Right lung (tissue), 10 donors: ENCODE results near the gene FAM229A. TPM values are rescaled to one million over a fixed set of nuclear protein-coding genes. Genes with fewer than 3 reads are reported as not detected.
"Not testable (repeated sequence)": the region's sequence is repeated elsewhere in the genome, so short reads cannot be mapped to it uniquely, and the experiment has no call there.

ENCODE experiments used
- DNase-seq, 2 donors: peaks; one replicate each; pipeline ENCODE4 v3.0.0-alpha.2; 2013
- long read RNA-seq, 8 donors: transcript quantifications; one replicate each; lab custom pipeline, GENCODE V29; 2026
- polyA plus RNA-seq, 5 donors: library from polyadenylated mRNA; unstranded; fragments of 120-200 nt; gene quantifications; one replicate each; pipeline versions ENCODE4 v1.2.1 to v1.2.3, GENCODE V29; 2013; ENCODE audit warnings: inconsistent platforms in 1 of 5, low replicate concordance in 1 of 5; ENCODE audit not compliant: insufficient read length in 5 of 5, insufficient read depth in 1 of 5

FAM229A gene
- 10 to 100 TPM in 1 of 5 donors, 1 to 10 TPM in 4; 4.9 to 14.0 (median 7.2) TPM for polyA plus RNA-seq
- long read RNA-seq, donor 1, partial matches to known transcripts = 0 of 6 reads
- long read RNA-seq, donor 1, other reads (novel, unspliced or antisense) = 0 of 6 reads
- long read RNA-seq, donor 2, partial matches to known transcripts = 0 of 3 reads
- long read RNA-seq, donor 2, other reads (novel, unspliced or antisense) = 0 of 3 reads
- long read RNA-seq, donor 3, partial matches to known transcripts = 0 of 1 reads
- long read RNA-seq, donor 3, other reads (novel, unspliced or antisense) = 0 of 1 reads
- long read RNA-seq, donor 4, partial matches to known transcripts = 0 of 4 reads
- long read RNA-seq, donor 4, other reads (novel, unspliced or antisense) = 0 of 4 reads
- long read RNA-seq, donor 5, partial matches to known transcripts = 0 of 5 reads
- long read RNA-seq, donor 5, other reads (novel, unspliced or antisense) = 0 of 5 reads
- long read RNA-seq, donor 6, transcript FAM229A-204 (3 exons, 699 nt) = major isoform, 5 of 7 reads
- long read RNA-seq, donor 6, partial matches to known transcripts = 0 of 7 reads
- long read RNA-seq, donor 6, other reads (novel, unspliced or antisense) = 0 of 7 reads
- long read RNA-seq, donor 7, transcript FAM229A-202 (2 exons, 2,759 nt) = major isoform, 6 of 10 reads
- long read RNA-seq, donor 7, partial matches to known transcripts = 0 of 10 reads
- long read RNA-seq, donor 7, other reads (novel, unspliced or antisense) = 0 of 10 reads
- long read RNA-seq, donor 8, partial matches to known transcripts = 0 of 6 reads
- long read RNA-seq, donor 8, other reads (novel, unspliced or antisense) = 0 of 6 reads

GRCh38 chr1:32362474-32363313 lies at the start of gene FAM229A, which contains the start of gene TSSK3:
Gene FAM229A, minus strand, starts transcription at chr1:32362485. Its CDS starts 394 bp downstream, at chr1:32362091.
Gene TSSK3, plus strand, starts transcription at chr1:32362539. Its CDS starts 163 bp downstream, at chr1:32362702.
- DNase-seq = no peak

- no peak for DNase-seq
Measured at GRCh38 chr1:32411261-32411660, 49.0 kb upstream of the FAM229A start.

- DNase-seq = no peak
Measured at GRCh38 chr1:32406629-32407111, 44.4 kb upstream of the FAM229A start.

DNA sequence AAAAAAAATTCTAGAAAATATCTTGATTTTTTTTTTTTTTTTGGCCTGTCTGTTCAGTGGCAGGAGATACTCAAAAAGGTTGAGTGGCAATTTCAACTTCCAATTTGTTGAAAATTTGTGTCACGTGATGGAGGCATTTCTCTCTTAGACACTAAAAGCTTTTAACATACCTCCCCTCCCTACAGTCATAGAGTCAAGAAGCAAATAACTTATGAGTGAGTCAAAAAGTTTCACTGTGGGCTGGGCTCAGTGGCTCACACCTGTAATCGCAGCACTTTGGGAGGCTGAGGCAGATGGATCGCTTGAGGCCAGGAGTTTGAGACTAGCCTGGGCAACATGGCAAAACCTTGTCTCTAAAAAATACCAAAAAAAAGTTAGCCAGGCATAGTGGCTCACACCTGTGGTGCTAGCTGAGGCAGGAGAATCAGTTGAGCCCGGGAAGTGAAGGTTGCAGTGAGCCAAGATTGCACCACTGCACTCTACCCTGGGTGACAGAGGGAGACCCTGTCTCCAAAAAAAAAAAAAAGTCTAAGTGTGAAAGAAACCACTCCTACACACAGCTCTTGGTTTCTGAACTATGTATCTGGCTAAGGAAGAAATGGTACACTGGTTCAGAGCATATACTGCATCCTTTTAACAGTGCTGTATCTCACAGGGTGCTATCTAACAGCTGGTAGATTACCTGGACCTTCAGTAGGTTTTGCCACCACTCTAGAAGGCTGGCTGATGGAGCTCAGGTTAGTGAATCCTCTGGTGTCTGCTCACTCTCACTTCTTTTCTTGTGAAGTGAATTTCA lies 43.6 kb upstream of the FAM229A start:
- no peak for DNase-seq

- no peak for DNase-seq
Measured at GRCh38 chr1:32404946-32405345, 42.7 kb upstream of the FAM229A start.

DNA sequence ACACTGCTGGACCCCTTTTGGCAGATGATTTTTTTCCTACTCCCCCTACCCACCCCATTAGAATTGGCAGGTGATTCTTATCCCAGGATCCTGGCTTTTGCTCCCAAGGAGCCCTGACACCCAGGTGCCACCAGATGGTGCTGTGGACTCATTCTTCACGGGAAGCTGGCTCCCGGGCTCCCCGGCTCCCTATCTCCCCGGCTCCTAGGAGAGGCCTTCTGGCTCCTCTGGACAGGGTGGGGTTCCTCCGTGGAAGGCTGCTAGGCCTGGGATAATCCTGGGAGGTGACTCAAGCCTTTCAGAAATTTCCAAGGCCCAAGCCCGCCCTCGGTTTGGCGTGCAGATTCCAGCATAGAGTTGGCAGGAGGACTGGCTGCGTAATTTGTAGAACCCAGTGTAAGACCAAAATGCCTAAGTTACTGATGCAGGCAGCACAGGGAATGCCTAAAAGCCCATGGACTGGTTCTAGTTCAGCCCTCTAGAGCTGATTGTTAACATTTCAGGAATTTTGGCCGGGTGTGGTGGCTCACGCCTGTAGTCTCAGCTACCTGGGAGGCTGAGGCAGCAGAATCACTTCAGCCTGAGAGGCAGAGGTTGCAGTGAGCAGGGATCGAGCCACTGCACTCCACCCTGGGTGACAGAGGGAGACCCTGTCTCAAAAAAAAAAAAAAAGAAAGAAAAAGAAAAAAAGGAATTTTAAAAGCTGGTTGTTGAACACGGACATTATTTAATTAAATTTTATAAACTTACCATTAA lies 38.8 kb upstream of the FAM229A start:
- DNase-seq = peak; percentile 64 to 75

GRCh38 chr1:32399843-32400242 lies 37.6 kb upstream of the FAM229A start:
- no peak for DNase-seq

GRCh38 chr1:32398401-32398800 lies 36.1 kb upstream of the FAM229A start:
- DNase-seq = no peak

- not testable (repeated sequence) for DNase-seq
Measured at GRCh38 chr1:32396524-32396923, 34.2 kb upstream of the FAM229A start.

DNA sequence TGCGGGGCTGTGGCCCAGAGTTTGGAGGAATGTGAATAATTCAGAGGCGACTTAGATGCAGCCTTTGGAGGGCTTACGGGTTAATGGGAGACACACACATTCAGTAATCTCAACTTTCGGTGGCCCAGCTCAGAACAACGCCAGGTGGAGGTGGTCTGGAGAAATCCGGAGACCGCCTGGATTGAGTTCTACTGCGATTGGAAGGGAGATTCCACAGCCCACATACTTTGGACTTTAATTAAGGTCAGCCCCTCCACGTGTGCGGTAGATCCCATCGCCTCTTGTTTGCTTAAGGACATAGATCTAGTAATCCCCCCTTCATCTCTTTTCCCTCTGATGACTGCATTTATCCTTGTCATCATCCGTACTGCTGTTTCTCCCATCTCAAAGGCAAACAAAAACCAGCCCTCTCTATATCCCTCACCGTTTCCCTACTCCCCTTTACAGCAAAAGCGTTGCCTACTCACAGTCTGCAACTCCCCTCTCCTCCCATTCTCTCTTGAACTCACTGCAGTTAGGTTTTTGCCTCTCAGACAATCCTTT lies 32.7 kb upstream of the FAM229A start:
- DNase-seq = no peak

- peak; percentile 98 to 99 for DNase-seq
Measured at GRCh38 chr1:32394141-32394889, 32.0 kb upstream of the FAM229A start, which contains the start of gene BSDC1. Gene BSDC1, minus strand, starts transcription at chr1:32394441. Its CDS starts 27 bp downstream, at chr1:32394414.

DNA sequence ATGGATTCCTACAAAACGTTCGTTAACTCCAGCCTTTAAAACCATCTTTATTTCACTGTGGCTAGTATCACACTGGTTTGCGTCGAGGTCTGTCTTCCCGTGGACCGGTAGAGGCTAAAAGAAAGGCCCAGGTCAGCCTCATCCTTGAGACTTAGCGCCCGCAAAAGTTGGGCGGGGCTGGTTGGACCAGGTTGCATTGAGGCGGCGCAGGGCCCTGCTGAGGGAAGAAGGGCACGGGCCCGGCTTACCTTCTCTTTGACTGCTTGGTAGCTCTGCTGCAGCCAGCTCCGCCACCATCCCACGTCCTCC lies 31.5 kb upstream of the FAM229A start:
- no peak for DNase-seq

- no peak for DNase-seq
Measured at GRCh38 chr1:32393136-32393535, 30.9 kb upstream of the FAM229A start.

GRCh38 chr1:32392325-32392724 lies 30.0 kb upstream of the FAM229A start:
- no peak for DNase-seq

GRCh38 chr1:32390904-32391870 lies 28.9 kb upstream of the FAM229A start:
- no peak for DNase-seq

GRCh38 chr1:32388641-32389040 lies 26.4 kb upstream of the FAM229A start:
- no peak for DNase-seq

GRCh38 chr1:32386676-32387392 lies 24.5 kb upstream of the FAM229A start:
- DNase-seq = no peak
